H1 (cell line): ENCODE measurements around the gene PTGIS. TPM values are rescaled to one million over a fixed set of nuclear protein-coding genes. Genes with fewer than 3 reads are reported as not detected.

Experiments
- BCL11A ChIP-seq, 2 experiments: IDR thresholded peaks; one replicate each; pipeline ENCODE4 v1.6.1; 2011; ENCODE audit warnings: low read depth in 2 of 2, low read length in 2 of 2, mild to moderate bottlenecking in 2 of 2
- SAP30 ChIP-seq: fragments of 300-600 bp; sonication (generic); IDR thresholded peaks from 2 replicates; pipeline ENCODE4 v1.7.1; 2012; ENCODE audit warnings: low read length, moderate library complexity, mild to moderate bottlenecking, inconsistent platforms; ENCODE audit not compliant: insufficient read depth, insufficient replicate concordance
- SUZ12 ChIP-seq: fragments of 200-600 bp; sonication (generic); IDR thresholded peaks from 2 replicates; pipeline ENCODE4 v1.6.1; 2012; ENCODE audit warnings: mild to moderate bottlenecking, inconsistent platforms, low read length, moderate library complexity, mixed read lengths
- polyA plus RNA-seq, 7 experiments: library from polyadenylated mRNA; depleted of rRNA in 3 of 7; stranded (reverse) in 5 of 7; unstranded in 2 of 7; fragments of >200 nt in 5 of 7; fragments of 200-250 nt in 2 of 7; gene quantifications; 1 replicate in 5 of 7; 2 replicates in 1 of 7; 4 replicates in 1 of 7; pipeline versions ENCODE4 v1.2.1 to v1.2.3, GENCODE V29; 2011 to 2013; ENCODE audit warnings: missing spikeins in 2 of 7, mixed read lengths in 2 of 7
- total RNA-seq: library from RNA; stranded (reverse); fragmentation: NEBNext Ultra II Directional; extraction: Animal tissue kit (Norgen Biotek cat#: 25700); gene quantifications from 2 replicates; pipeline ENCODE4 v1.2.1, GENCODE V29; 2021
- TF ChIP-seq, protein P1 (sequence below), 3 experiments: IDR thresholded peaks; 1 replicate in 2 of 3; 2 replicates in 1 of 3; pipeline versions ENCODE4 v1.5.1 to v1.6.1; 2011; ENCODE audit warnings: low read length in 3 of 3, mild to moderate bottlenecking in 3 of 3, inconsistent platforms in 2 of 3, low read depth in 1 of 3, moderate library complexity in 1 of 3; ENCODE audit not compliant: insufficient read depth in 1 of 3; ENCODE audit errors: control extremely low read depth in 1 of 3
- TF ChIP-seq, protein P2 (sequence below): IDR thresholded peaks from 2 replicates; pipeline ENCODE4 v1.6.1; 2012; ENCODE audit warnings: inconsistent platforms

Gene PTGIS
- total and polyA plus RNA-seq, 2 of the 8 experiments (the other 6 are each of a cell fraction or from before 2014, with no cell fraction given), result 29.9 to 35.5 TPM

DNA sequence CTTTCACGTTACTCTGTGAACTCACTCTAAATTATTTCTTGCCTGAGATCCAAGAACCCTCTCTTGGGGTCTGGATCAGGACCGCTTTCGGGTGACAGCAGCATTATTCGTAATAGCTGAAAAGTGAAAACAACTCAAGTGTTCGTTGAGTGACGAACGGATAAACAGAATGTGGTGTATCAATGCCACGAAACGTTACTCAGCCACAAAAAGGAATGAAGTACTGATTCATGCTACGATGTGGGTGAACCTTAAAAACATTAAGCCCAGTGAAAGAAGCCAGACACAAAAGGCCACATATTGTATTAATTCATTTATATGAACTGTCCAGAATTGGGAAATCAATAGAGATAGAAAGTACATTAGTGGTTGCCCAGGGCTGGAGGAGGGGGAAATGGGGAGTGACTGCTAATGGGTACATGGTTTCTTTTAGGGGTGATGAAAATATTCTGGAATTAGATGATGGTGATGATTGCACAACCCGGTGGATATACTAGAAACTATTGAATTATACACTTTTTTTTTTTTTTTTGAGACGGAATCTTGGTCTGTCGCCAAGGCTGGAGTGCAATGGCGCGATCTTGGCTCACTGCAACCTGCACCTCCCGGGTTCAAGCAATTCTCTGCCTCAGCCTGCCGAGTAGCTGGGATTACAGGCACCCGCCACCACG lies 8.4 kb downstream of the PTGIS start (continued):
- TF ChIP-seq BCL11A (IDR thresholded peaks at IDR 0.05; ENCODE audit: low read depth in 2 of 2, low read length in 2 of 2), result no peak
- no peak for TF ChIP-seq SAP30
- TF ChIP-seq, protein P1, sequence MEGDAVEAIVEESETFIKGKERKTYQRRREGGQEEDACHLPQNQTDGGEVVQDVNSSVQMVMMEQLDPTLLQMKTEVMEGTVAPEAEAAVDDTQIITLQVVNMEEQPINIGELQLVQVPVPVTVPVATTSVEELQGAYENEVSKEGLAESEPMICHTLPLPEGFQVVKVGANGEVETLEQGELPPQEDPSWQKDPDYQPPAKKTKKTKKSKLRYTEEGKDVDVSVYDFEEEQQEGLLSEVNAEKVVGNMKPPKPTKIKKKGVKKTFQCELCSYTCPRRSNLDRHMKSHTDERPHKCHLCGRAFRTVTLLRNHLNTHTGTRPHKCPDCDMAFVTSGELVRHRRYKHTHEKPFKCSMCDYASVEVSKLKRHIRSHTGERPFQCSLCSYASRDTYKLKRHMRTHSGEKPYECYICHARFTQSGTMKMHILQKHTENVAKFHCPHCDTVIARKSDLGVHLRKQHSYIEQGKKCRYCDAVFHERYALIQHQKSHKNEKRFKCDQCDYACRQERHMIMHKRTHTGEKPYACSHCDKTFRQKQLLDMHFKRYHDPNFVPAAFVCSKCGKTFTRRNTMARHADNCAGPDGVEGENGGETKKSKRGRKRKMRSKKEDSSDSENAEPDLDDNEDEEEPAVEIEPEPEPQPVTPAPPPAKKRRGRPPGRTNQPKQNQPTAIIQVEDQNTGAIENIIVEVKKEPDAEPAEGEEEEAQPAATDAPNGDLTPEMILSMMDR (IDR thresholded peaks at IDR 0.05; ENCODE audit: control extremely low read depth in 1 of 3, insufficient read depth in 1 of 3, low read depth in 1 of 3, low read length in 3 of 3), result no peak
- no peak for TF ChIP-seq SUZ12
- TF ChIP-seq, protein P2, sequence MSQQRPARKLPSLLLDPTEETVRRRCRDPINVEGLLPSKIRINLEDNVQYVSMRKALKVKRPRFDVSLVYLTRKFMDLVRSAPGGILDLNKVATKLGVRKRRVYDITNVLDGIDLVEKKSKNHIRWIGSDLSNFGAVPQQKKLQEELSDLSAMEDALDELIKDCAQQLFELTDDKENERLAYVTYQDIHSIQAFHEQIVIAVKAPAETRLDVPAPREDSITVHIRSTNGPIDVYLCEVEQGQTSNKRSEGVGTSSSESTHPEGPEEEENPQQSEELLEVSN, result no peak
- TF ChIP-seq, all 59 proteins: peak for 0
